Measurements from ENCODE around the gene SIX3. TPM values are rescaled to one million over a fixed set of nuclear protein-coding genes. Genes with fewer than 3 reads are reported as not detected.

Gene SIX3
- total RNA-seq, 1 experiment from 2014 or later = 0.56 TPM

DNA sequence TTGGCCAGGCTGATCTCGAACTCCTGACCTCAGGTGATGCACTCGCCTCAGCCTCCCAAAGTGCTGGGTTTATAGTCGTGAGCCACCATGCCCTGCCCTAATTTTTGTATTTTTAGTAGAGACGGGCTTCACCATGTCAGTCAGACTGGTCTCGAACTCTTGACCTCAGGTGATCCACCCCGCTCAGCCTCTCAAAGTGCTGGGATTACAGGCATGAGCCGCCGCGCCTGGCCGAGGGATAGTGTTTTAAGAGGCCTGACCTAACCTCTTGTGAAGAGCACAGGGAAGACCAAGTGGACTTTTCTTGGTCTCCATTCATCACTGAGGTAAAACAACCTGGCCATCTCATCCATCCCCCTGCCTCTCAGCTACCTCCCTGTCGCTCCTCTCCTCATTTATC is 38.1 kb downstream of the SIX3 start:
- CTCF ChIA-PET = no interaction called here
- intact Hi-C loops (cut with micrococcal nuclease; ENCODE audit: unreplicated experiment) = loop anchor here (10.0 kb wide), 1 partner anchor 895 kb away; no protein-coding TSS in a partner anchor
- no peaks in the 10 kb centered on the region for H3K4me1 ChIP-seq (ENCODE audit: insufficient read depth, low read length, poor library complexity, severe bottlenecking)

DNA sequence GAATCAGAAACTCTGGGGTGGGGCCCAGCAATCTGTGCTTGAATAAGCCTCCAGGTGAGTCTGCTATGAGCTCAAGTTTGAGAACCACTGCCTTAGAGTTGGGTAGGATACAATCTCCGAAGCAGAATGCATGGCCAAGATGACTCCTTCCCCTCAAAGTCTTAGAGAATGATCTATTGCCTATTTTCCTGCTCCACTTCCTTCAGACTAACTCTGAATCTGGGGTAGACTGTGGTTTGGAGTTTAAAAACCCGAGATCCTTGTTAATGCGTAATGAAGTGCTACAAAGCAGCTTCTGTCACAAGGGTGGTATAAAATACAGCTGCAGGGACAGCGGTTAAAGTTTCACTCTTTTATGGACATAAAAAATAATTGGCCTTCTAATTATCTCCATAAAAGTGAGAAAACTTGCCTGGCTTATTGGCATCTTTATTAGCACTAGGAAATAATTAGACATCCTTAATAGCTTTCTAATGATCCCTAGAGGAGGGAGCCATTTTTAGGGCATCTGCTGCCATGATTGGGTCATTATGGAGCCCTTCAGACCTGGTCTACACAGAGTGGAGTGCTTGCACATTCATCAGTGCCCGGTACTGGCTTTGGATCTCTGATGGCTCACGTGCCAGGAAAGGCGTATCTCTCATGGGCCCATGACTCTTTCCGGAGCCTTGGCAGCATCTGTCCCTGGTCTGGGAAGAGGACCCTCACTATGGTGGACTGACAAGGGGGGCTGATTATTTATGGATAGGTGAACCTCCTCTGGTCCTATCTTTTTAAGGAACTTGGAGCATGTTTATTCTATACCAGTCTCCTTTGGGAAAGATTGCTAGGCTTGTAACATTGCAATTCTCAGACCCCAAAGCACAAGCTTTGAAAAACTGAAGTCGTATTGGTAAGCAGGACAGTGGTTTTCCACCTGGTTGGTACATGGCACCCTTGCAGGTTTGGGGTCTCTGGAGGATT is 39.5 kb downstream of the SIX3 start:
- intact Hi-C loops (cut with micrococcal nuclease; ENCODE audit: unreplicated experiment) = loop anchor here (1.0 kb wide), 2 partner anchors 513 to 597 kb away; no protein-coding TSS in a partner anchor
- Histone ChIP-seq H3K27ac (ENCODE audit: low read depth, low read length, poor library complexity, severe bottlenecking) (no peak overlapping the region), H3K4me1 (ENCODE audit: insufficient read depth, low read length, poor library complexity, severe bottlenecking) (no peaks in the 10 kb centered on the region), H3K4me3 (ENCODE audit: low read depth, low read length, poor library complexity, severe bottlenecking) (no peak overlapping the region), H3K27me3 (replicated peaks; ENCODE audit: insufficient read depth, low read depth, low read length, poor library complexity) (no peaks in the 10 kb centered on the region), H3K36me3 (ENCODE audit: insufficient read depth, low read length, poor library complexity, severe bottlenecking) (no peaks in the 10 kb centered on the region), H3K9me3 (ENCODE audit: low read depth, low read length, poor library complexity, severe bottlenecking) (no peaks in the 10 kb centered on the region)
- no peak for DNase-seq (ENCODE audit: low spot score)
- ChIA-PET CTCF (interaction anchor here (0.7 to 1.6 kb wide), 6 partner anchors 26 to 596 kb away, joined by 3 to 10 read pairs (median 4); partner anchors contain the start of gene SIX2), POLR2A (ENCODE audit: low non-redundant PET) (no interaction called here)
- no TSS peak for BruUV-seq (replicated peaks)
- TF ChIP-seq, protein P1, sequence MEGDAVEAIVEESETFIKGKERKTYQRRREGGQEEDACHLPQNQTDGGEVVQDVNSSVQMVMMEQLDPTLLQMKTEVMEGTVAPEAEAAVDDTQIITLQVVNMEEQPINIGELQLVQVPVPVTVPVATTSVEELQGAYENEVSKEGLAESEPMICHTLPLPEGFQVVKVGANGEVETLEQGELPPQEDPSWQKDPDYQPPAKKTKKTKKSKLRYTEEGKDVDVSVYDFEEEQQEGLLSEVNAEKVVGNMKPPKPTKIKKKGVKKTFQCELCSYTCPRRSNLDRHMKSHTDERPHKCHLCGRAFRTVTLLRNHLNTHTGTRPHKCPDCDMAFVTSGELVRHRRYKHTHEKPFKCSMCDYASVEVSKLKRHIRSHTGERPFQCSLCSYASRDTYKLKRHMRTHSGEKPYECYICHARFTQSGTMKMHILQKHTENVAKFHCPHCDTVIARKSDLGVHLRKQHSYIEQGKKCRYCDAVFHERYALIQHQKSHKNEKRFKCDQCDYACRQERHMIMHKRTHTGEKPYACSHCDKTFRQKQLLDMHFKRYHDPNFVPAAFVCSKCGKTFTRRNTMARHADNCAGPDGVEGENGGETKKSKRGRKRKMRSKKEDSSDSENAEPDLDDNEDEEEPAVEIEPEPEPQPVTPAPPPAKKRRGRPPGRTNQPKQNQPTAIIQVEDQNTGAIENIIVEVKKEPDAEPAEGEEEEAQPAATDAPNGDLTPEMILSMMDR (conservative IDR thresholded peaks at IDR 0.05; ENCODE audit: low read depth, low read length) = no peak
- TF ChIP-seq EZH2 (IDR thresholded peaks at IDR 0.05; ENCODE audit: borderline replicate concordance, low read depth, low read length, poor library complexity, severe bottlenecking) = no peak

More for the DNA sequence above, 38.1 kb downstream of the SIX3 start:
- POLR2A ChIA-PET (ENCODE audit: low non-redundant PET) = no interaction called here
- DNase-seq (ENCODE audit: low spot score) = no peak
- H3K27me3 ChIP-seq (replicated peaks; ENCODE audit: insufficient read depth, low read depth, low read length, poor library complexity) = no peaks in the 10 kb centered on the region
- no TSS peak for BruUV-seq (replicated peaks)
- H3K4me3 ChIP-seq (ENCODE audit: low read depth, low read length, poor library complexity, severe bottlenecking) = no peak overlapping the region
- no peak for TF ChIP-seq EZH2 (IDR thresholded peaks at IDR 0.05; ENCODE audit: borderline replicate concordance, low read depth, low read length, poor library complexity, severe bottlenecking)
- TF ChIP-seq, protein P1 (conservative IDR thresholded peaks at IDR 0.05; ENCODE audit: low read depth, low read length) = no peak
- no peaks in the 10 kb centered on the region for H3K36me3 ChIP-seq (ENCODE audit: insufficient read depth, low read length, poor library complexity, severe bottlenecking)
- no peaks in the 10 kb centered on the region for H3K9me3 ChIP-seq (ENCODE audit: low read depth, low read length, poor library complexity, severe bottlenecking)
- H3K27ac ChIP-seq (ENCODE audit: low read depth, low read length, poor library complexity, severe bottlenecking) = no peak overlapping the region

DNA sequence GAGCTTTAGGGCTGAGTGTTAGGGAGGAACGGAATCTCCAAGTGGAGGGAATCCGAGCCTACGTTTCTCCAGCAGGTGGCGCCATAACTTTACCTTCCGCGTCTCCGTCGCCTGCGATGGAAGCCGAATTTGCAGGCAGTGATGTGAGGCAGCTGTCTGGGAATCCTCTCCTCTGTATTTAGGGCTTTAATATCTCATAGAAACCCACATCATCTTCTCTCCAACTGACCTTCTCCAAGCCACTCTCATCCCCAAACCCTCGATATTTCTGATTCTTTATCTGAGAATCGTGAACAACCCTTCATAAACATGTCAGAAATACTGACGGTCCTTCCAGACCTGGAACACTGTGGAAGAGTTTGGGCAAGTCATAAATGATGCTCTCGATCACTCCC is 40.2 kb downstream of the SIX3 start:
- no peaks in the 10 kb centered on the region for H3K36me3 ChIP-seq (ENCODE audit: insufficient read depth, low read length, poor library complexity, severe bottlenecking)
- intact Hi-C loops (cut with micrococcal nuclease; ENCODE audit: unreplicated experiment) = loop anchor here (1.0 kb wide), 2 partner anchors 513 to 597 kb away; no protein-coding TSS in a partner anchor
- no TSS peak for BruUV-seq (replicated peaks)
- H3K4me3 ChIP-seq (ENCODE audit: low read depth, low read length, poor library complexity, severe bottlenecking) = no peak overlapping the region
- ChIA-PET CTCF (interaction anchor here (0.7 to 1.6 kb wide), 6 partner anchors 26 to 595 kb away, joined by 3 to 10 read pairs (median 4); partner anchors contain the start of gene SIX2), POLR2A (ENCODE audit: low non-redundant PET) (no interaction called here)
- no peaks in the 10 kb centered on the region for H3K9me3 ChIP-seq (ENCODE audit: low read depth, low read length, poor library complexity, severe bottlenecking)
- no peak overlapping the region for H3K27ac ChIP-seq (ENCODE audit: low read depth, low read length, poor library complexity, severe bottlenecking)
- no peaks in the 10 kb centered on the region for H3K27me3 ChIP-seq (replicated peaks; ENCODE audit: insufficient read depth, low read depth, low read length, poor library complexity)
- DNase-seq (ENCODE audit: low spot score) = peak; percentile 85
- H3K4me1 ChIP-seq (ENCODE audit: insufficient read depth, low read length, poor library complexity, severe bottlenecking) = no peaks in the 10 kb centered on the region
- TF ChIP-seq, protein P1 (conservative IDR thresholded peaks at IDR 0.05; ENCODE audit: low read depth, low read length) = peak; percentile 86
- TF ChIP-seq EZH2 (IDR thresholded peaks at IDR 0.05; ENCODE audit: borderline replicate concordance, low read depth, low read length, poor library complexity, severe bottlenecking) = no peak

Measured in A673 (cell line).